ENCODE data around the gene LRMDA. TPM values are rescaled to one million over a fixed set of nuclear protein-coding genes. Genes with fewer than 3 reads are reported as not detected.
"Not testable (repeated sequence)": the region's sequence is repeated elsewhere in the genome, so short reads cannot be mapped to it uniquely, and the experiment has no call there.

LRMDA gene
- total RNA-seq, 1 donor from 2014 or later: 4.5 TPM

- DNase-seq (ENCODE audit: low spot score in 2 of 2) (no peak), FAIRE-seq (no peak)
Observed at GRCh38 chr10:75498884-75499350, 67.5 kb downstream of the LRMDA start.

- DNase-seq (ENCODE audit: low spot score in 2 of 2): no peak
- FAIRE-seq: no peak
Observed at GRCh38 chr10:75499556-75500160, 68.2 kb downstream of the LRMDA start.

GRCh38 chr10:75502389-75502788 is 71.0 kb downstream of the LRMDA start:
- no peak for DNase-seq (ENCODE audit: low spot score in 2 of 2)
- FAIRE-seq: no peak

GRCh38 chr10:75502838-75503237 is 71.4 kb downstream of the LRMDA start:
- FAIRE-seq (no peak), DNase-seq (ENCODE audit: low spot score in 2 of 2) (no peak)

GRCh38 chr10:75505293-75505692 is 73.9 kb downstream of the LRMDA start:
- no peak for DNase-seq (ENCODE audit: low spot score in 2 of 2)
- no peak for FAIRE-seq

- DNase-seq (ENCODE audit: low spot score in 2 of 2) (no peak), FAIRE-seq (no peak)
Observed at GRCh38 chr10:75505840-75506506, 74.5 kb downstream of the LRMDA start.

- no peak for DNase-seq (ENCODE audit: low spot score in 2 of 2)
- no peak for FAIRE-seq
Observed at GRCh38 chr10:75506930-75507329, 75.5 kb downstream of the LRMDA start.

GRCh38 chr10:75507469-75507868 is 76.0 kb downstream of the LRMDA start:
- FAIRE-seq (no peak), DNase-seq (ENCODE audit: low spot score in 2 of 2) (no peak)

GRCh38 chr10:75508239-75508813 is 76.9 kb downstream of the LRMDA start:
- DNase-seq (ENCODE audit: low spot score in 2 of 2): no peak
- FAIRE-seq: no peak

GRCh38 chr10:75508814-75509306 is 77.4 kb downstream of the LRMDA start:
- no peak for FAIRE-seq
- DNase-seq (ENCODE audit: low spot score in 2 of 2): no peak

GRCh38 chr10:75509706-75510105 is 78.3 kb downstream of the LRMDA start:
- DNase-seq (ENCODE audit: low spot score in 2 of 2): no peak
- FAIRE-seq: no peak

GRCh38 chr10:75511011-75511410 is 79.6 kb downstream of the LRMDA start:
- DNase-seq (ENCODE audit: low spot score in 2 of 2): no peak
- FAIRE-seq: no peak

- FAIRE-seq (no peak), DNase-seq (ENCODE audit: low spot score in 2 of 2) (no peak)
Observed at GRCh38 chr10:75512203-75512933, 80.9 kb downstream of the LRMDA start.

GRCh38 chr10:75513292-75513885 is 82.0 kb downstream of the LRMDA start:
- DNase-seq (ENCODE audit: low spot score in 2 of 2) (no peak), FAIRE-seq (no peak)

GRCh38 chr10:75514830-75515229 is 83.4 kb downstream of the LRMDA start:
- no peak for FAIRE-seq

GRCh38 chr10:75516154-75516553 is 84.7 kb downstream of the LRMDA start:
- not testable (repeated sequence) for DNase-seq (ENCODE audit: low spot score in 2 of 2); FAIRE-seq

More at GRCh38 chr10:75514830-75515229, 83.4 kb downstream of the LRMDA start:
- DNase-seq (ENCODE audit: low spot score in 2 of 2): no peak

GRCh38 chr10:75519213-75519612 is 87.8 kb downstream of the LRMDA start:
- not testable (repeated sequence) for DNase-seq (ENCODE audit: low spot score in 2 of 2); FAIRE-seq

- not testable (repeated sequence) for FAIRE-seq; DNase-seq (ENCODE audit: low spot score in 2 of 2)
Observed at GRCh38 chr10:75521194-75521829, 89.9 kb downstream of the LRMDA start.

GRCh38 chr10:75525067-75525466 is 93.6 kb downstream of the LRMDA start:
- DNase-seq (ENCODE audit: low spot score in 2 of 2) (no peak), FAIRE-seq (no peak)

- FAIRE-seq (no peak), DNase-seq (ENCODE audit: low spot score in 2 of 2) (no peak)
Observed at GRCh38 chr10:75525646-75526045, 94.2 kb downstream of the LRMDA start.
